Tibial nerve (tissue), 4 donors: ENCODE results near the gene CLEC16A. TPM values are rescaled to one million over a fixed set of nuclear protein-coding genes. Genes with fewer than 3 reads are reported as not detected.
"Not testable (repeated sequence)": the region's sequence is repeated elsewhere in the genome, so short reads cannot be mapped to it uniquely, and the experiment has no call there.

Experiments used
- DNase-seq, 2 donors: peaks; one replicate each; pipeline ENCODE4 v3.0.0-alpha.2; 2019; ENCODE audit warnings: low spot score in 2 of 2
- H3K27ac ChIP-seq, 4 donors: fragments of 200-600 bp; sonication (generic) in 3 of 4; one replicate each; pipeline ENCODE4 v1.5.1; 2017 to 2019; ENCODE audit warnings: mild to moderate bottlenecking in 1 of 4
- H3K27me3 ChIP-seq, 2 donors: fragments of 200-600 bp; sonication (generic) in 1 of 2; one replicate each; pipeline versions ENCODE4 v1.5.1 to v1.6.0; 2017 to 2019
- H3K36me3 ChIP-seq, 3 donors: fragments of 200-600 bp; sonication (generic); one replicate each; pipeline ENCODE4 v1.5.1; 2018 to 2019
- H3K4me1 ChIP-seq, 4 donors: fragments of 200-600 bp; sonication (generic) in 3 of 4; one replicate each; pipeline ENCODE4 v1.5.1; 2017 to 2019
- H3K4me3 ChIP-seq, 4 donors: fragments of 200-600 bp; sonication (generic) in 3 of 4; one replicate each; pipeline ENCODE4 v1.5.1; 2017 to 2019; ENCODE audit warnings: mild to moderate bottlenecking in 1 of 4, moderate library complexity in 1 of 4
- H3K9me3 ChIP-seq, 4 donors: fragments of 200-600 bp; sonication (generic) in 3 of 4; one replicate each; pipeline ENCODE4 v1.5.1; 2017 to 2019
- EP300 ChIP-seq, 2 donors: sonication (generic); formaldehyde crosslinking; IDR thresholded peaks; one replicate each; pipeline ENCODE4 v1.6.1; 2017; ENCODE audit warnings: antibody characterized with exemption in 2 of 2, mild to moderate bottlenecking in 1 of 2
- POLR2A ChIP-seq, 2 donors: fragments of 450-650 bp; IDR thresholded peaks; one replicate each; pipeline ENCODE4 v1.6.1; 2017; ENCODE audit warnings: antibody characterized with exemption in 2 of 2, mild to moderate bottlenecking in 2 of 2, moderate library complexity in 2 of 2
- WGBS, 2 donors: methylation state at CpG; one replicate each; pipeline ENCODE4 v1.1.5; 2018; 5-methylcytosine and 5-hydroxymethylcytosine counted together
- total RNA-seq, 4 donors: library from RNA; depleted of rRNA; stranded (reverse); fragments of >200 nt; gene quantifications; one replicate each; pipeline ENCODE4 v1.1.0, GENCODE V29; 2016
- TF ChIP-seq, protein P1 (sequence below), 5 experiments: fragments of 200-600 bp in 3 of 5; fragments of 450-650 bp in 2 of 5; sonication (generic) in 3 of 5; IDR thresholded peaks; one replicate each; pipeline ENCODE4 v1.5.1; 2016 to 2019; ENCODE audit warnings: antibody characterized with exemption in 5 of 5, mild to moderate bottlenecking in 3 of 5, moderate library complexity in 2 of 5

CLEC16A gene
- total RNA-seq, 4 donors from 2014 or later, result 37.4 to 70.2 (median 55.2) TPM

DNA sequence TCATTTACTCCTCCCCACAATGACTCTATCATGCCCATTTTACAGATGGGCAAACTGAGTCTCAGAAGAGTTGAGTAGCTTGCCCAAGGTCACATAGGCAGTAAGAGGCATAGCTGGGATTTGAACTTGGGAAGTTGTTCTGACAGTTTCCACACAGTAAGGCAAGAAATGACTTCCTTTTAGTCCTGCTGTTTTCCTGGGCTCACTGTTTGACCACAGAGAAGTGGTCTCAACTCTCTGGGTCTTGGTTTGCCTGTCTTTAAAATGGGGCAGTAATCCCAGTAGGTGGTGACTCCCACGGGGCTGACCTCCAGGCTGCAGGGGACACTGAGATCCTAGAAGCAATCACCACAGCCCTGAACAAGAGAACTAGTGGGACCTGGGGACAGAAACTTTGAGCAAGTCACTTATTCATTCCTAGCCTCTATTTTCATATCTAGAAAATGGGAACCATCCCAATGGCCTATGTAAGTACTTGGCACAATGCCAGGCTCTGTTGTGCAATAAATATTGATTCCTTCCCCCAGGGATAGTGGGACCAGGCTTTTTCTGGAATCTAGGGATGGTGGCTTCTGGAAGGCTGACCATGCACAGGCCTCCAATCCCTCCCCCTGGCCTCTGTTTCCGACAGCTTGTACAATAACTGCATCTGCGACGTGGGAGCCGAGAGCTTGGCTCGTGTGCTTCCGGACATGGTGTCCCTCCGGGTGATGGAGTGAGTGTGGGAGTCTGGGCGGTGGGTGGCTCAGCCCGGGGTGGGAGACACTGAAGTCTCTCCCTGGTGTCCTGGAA, 22.6 kb upstream of the CLEC16A start:
- no peak overlapping the region for H3K4me3 ChIP-seq
- no peaks in the 10 kb centered on the region for H3K27me3 ChIP-seq
- WGBS, 2 donors, result 65 to 85% methylated on average over 1 to 9 of the region's 10 CpGs
- peaks cover 0 to 32% (median 3%) of the 10 kb centered on the region in 3 donors for H3K36me3 ChIP-seq
- no peaks in the 10 kb centered on the region for H3K9me3 ChIP-seq
- H3K4me1 ChIP-seq, result peaks cover 0 to 66% (median 20%) of the 10 kb centered on the region in 4 donors
- TF ChIP-seq EP300 (IDR thresholded peaks at IDR 0.05), result no peak
- TF ChIP-seq, protein P1, sequence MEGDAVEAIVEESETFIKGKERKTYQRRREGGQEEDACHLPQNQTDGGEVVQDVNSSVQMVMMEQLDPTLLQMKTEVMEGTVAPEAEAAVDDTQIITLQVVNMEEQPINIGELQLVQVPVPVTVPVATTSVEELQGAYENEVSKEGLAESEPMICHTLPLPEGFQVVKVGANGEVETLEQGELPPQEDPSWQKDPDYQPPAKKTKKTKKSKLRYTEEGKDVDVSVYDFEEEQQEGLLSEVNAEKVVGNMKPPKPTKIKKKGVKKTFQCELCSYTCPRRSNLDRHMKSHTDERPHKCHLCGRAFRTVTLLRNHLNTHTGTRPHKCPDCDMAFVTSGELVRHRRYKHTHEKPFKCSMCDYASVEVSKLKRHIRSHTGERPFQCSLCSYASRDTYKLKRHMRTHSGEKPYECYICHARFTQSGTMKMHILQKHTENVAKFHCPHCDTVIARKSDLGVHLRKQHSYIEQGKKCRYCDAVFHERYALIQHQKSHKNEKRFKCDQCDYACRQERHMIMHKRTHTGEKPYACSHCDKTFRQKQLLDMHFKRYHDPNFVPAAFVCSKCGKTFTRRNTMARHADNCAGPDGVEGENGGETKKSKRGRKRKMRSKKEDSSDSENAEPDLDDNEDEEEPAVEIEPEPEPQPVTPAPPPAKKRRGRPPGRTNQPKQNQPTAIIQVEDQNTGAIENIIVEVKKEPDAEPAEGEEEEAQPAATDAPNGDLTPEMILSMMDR (IDR thresholded peaks at IDR 0.05), result no peak
- TF ChIP-seq POLR2A (IDR thresholded peaks at IDR 0.05), result no peak
- H3K27ac ChIP-seq, result peak overlapping the region in 3 of 4 donors; percentile 1 to 71 (median 50)
- peak in 1 of 2 donors; percentile 38 for DNase-seq

DNA sequence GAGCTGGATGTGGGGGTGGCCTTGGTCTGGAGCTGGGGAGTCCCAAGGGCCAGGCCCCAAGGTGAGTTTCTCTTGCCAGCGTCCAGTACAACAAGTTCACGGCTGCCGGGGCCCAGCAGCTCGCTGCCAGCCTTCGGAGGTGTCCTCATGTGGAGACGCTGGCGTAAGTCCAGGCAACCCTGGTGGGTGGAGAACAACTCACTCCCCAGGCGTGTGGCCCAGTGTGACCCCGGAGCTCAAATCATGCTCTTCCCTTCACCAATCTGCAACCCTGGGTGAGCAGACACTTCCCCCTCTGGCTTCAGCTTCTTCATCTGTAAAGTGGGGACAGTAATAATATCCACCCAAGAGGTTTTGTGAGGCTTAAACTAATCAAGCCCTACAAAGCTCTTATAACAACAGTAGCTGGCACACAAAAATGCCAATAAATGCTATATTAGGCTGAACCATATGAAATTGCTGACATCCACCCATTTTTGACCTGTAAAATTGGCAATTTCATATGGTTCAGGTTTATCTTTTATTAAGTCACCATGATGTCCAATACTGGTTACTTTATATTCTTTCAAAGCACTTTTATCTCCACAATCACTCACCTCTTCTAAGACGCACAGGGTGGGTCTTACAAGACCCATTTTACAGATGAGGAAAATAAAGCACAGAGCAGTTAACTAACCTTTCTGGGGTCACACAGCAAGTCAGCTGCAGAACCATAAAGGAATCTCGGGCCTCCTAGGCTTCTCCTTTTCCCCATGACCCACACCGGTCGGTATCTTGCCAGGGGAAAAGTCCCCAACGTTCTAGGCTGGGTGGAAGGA, 21.8 kb upstream of the CLEC16A start:
- H3K27me3 ChIP-seq, result no peaks in the 10 kb centered on the region
- TF ChIP-seq POLR2A (IDR thresholded peaks at IDR 0.05), result no peak
- TF ChIP-seq EP300 (IDR thresholded peaks at IDR 0.05), result no peak
- TF ChIP-seq, protein P1 (IDR thresholded peaks at IDR 0.05), result no peak
- no peak overlapping the region for H3K4me3 ChIP-seq
- peaks cover 0 to 40% (median 4%) of the 10 kb centered on the region in 3 donors for H3K36me3 ChIP-seq
- H3K4me1 ChIP-seq, result peaks cover 0 to 63% (median 20%) of the 10 kb centered on the region in 4 donors
- WGBS, 2 donors, result 65 to 69% methylated on average over 7 to 12 of the region's 14 CpGs
- H3K9me3 ChIP-seq, result no peaks in the 10 kb centered on the region
- peak overlapping the region in 3 of 4 donors; percentile 1 to 71 (median 50) for H3K27ac ChIP-seq
- peak in 1 of 2 donors; percentile 30 for DNase-seq

DNA sequence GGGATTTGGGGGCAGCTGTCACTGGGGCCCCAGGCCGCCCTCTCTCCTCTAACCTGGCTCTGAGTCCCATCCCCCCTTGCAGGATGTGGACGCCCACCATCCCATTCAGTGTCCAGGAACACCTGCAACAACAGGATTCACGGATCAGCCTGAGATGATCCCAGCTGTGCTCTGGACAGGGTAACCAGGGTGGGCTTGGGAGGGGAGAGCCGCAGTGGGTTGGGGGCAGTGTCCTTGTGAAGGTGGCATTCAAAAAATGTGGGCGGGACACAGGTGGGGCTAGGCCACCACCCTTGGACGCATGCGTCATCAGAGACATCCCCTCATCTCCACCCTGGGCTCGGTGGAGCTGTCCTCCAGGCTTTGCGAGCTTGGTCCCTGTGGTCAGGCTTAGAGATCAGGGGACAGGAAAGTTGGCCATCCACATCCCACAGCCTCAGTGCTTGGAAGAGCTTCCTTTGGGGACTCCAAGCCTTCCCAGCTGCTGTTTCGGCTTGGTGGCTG, 21.2 kb upstream of the CLEC16A start:
- DNase-seq, result no peak
- Histone ChIP-seq H3K4me3 (no peak overlapping the region), H3K4me1 (peaks cover 0 to 57% (median 19%) of the 10 kb centered on the region in 4 donors), H3K27me3 (no peaks in the 10 kb centered on the region), H3K9me3 (no peaks in the 10 kb centered on the region), H3K27ac (peak overlapping the region in 2 of 4 donors; percentile 50 to 53), H3K36me3 (peaks cover 0 to 46% (median 4%) of the 10 kb centered on the region in 3 donors)
- 80 to 84% methylated on average over 10 of the region's 10 CpGs for WGBS, 2 donors
- TF ChIP-seq, protein P1 (IDR thresholded peaks at IDR 0.05), result no peak
- TF ChIP-seq EP300 (IDR thresholded peaks at IDR 0.05) (no peak), POLR2A (IDR thresholded peaks at IDR 0.05) (no peak)

DNA sequence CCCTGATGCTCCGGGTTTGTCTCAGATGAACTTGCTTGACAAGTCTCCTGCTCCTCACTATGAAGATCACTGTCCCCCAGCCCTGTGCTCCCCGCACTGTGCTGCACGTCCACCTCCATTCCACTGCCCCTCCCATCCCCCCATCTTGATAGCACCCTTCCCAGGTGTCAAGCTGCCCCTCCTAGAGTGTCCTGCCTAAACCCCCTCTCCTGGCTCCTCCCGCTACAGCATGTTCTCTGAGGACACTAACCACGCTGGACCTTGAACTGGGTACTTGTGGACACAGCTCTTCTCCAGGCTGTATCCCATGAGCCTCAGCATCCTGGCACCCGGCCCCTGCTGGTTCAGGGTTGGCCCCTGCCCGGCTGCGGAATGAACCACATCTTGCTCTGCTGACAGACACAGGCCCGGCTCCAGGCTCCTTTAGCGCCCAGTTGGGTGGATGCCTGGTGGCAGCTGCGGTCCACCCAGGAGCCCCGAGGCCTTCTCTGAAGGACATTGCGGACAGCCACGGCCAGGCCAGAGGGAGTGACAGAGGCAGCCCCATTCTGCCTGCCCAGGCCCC, 20.6 kb upstream of the CLEC16A start:
- no peaks in the 10 kb centered on the region for H3K9me3 ChIP-seq
- WGBS, 2 donors, result 57 to 65% methylated on average over 12 to 14 of the region's 14 CpGs
- TF ChIP-seq, protein P1 (IDR thresholded peaks at IDR 0.05), result no peak
- TF ChIP-seq EP300 (IDR thresholded peaks at IDR 0.05) (no peak), POLR2A (IDR thresholded peaks at IDR 0.05) (no peak)
- no peak for DNase-seq
- no peaks in the 10 kb centered on the region for H3K27me3 ChIP-seq
- peaks cover 0 to 52% (median 4%) of the 10 kb centered on the region in 3 donors for H3K36me3 ChIP-seq
- peak overlapping the region in 2 of 4 donors; percentile 53 to 74 for H3K27ac ChIP-seq
- H3K4me3 ChIP-seq, result no peak overlapping the region
- H3K4me1 ChIP-seq, result peaks cover 0 to 51% (median 15%) of the 10 kb centered on the region in 4 donors

DNA sequence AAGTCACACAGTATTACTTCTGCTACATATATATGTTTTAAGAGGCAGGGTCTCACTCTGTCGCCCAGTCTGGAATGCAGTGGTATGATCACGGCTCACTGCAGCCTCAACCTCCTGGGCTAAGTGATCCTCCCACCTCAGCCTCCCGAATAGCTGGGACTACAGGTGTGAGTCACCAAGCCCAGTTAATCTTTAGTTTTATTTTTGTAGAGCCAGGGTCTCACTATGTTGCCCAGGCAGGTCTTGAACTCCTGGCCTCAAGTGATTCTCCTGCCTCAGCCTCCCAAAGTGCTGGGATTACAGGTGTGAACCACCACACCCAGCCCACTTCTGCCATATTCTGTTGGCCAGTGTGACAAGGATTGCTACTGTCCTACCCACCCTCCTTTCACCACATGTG, 19.1 kb upstream of the CLEC16A start:
- H3K27ac ChIP-seq, H3K9me3 ChIP-seq, DNase-seq, H3K27me3 ChIP-seq, H3K4me3 ChIP-seq: not testable (repeated sequence)
- peaks cover 0 to 50% (median 14%) of the 10 kb centered on the region in 4 donors for H3K4me1 ChIP-seq
- peaks cover 0 to 67% (median 4%) of the 10 kb centered on the region in 3 donors for H3K36me3 ChIP-seq
- 98 to 100% methylated on average over 3 of the region's 3 CpGs for WGBS, 2 donors
